ENCODE results near the gene TMEM161A.
"Not testable (repeated sequence)": the region's sequence is repeated elsewhere in the genome, so short reads cannot be mapped to it uniquely, and the experiment has no call there.

Gene TMEM161A

GRCh38 chr19:19137556-19138108 is 646 bp downstream of the TMEM161A start:
- DNase-seq (ENCODE audit: low read depth) = peak; percentile 7
- H3K4me3 ChIP-seq (ENCODE audit: control insufficient read depth, low read depth, low read length) = peak overlapping the region; percentile 93

GRCh38 chr19:19135713-19136112 is 2.6 kb downstream of the TMEM161A start:
- not testable (repeated sequence) for H3K4me3 ChIP-seq (ENCODE audit: control insufficient read depth, low read depth, low read length)

More at GRCh38 chr19:19137556-19138108, 646 bp downstream of the TMEM161A start:
- no peak for TF ChIP-seq CTCF (conservative IDR thresholded peaks at IDR 0.05; ENCODE audit: control insufficient read depth, insufficient read depth, low read depth, low read length)

GRCh38 chr19:19134687-19135158 is 3.6 kb downstream of the TMEM161A start:
- TF ChIP-seq CTCF (conservative IDR thresholded peaks at IDR 0.05; ENCODE audit: control insufficient read depth, insufficient read depth, low read depth, low read length) = no peak
- DNase-seq (ENCODE audit: low read depth) = no peak
- H3K4me3 ChIP-seq (ENCODE audit: control insufficient read depth, low read depth, low read length) = no peak overlapping the region

More at GRCh38 chr19:19135713-19136112, 2.6 kb downstream of the TMEM161A start:
- not testable (repeated sequence) for DNase-seq (ENCODE audit: low read depth)

- H3K4me3 ChIP-seq (ENCODE audit: control insufficient read depth, low read depth, low read length) = no peak overlapping the region
- TF ChIP-seq CTCF (conservative IDR thresholded peaks at IDR 0.05; ENCODE audit: control insufficient read depth, insufficient read depth, low read depth, low read length) = no peak
- DNase-seq (ENCODE audit: low read depth) = no peak
Measured at GRCh38 chr19:19133985-19134384, 4.3 kb downstream of the TMEM161A start.

GRCh38 chr19:19132912-19133311 is 5.4 kb downstream of the TMEM161A start:
- no peak overlapping the region for H3K4me3 ChIP-seq (ENCODE audit: control insufficient read depth, low read depth, low read length)
- DNase-seq (ENCODE audit: low read depth) = no peak
- TF ChIP-seq CTCF (conservative IDR thresholded peaks at IDR 0.05; ENCODE audit: control insufficient read depth, insufficient read depth, low read depth, low read length) = no peak

GRCh38 chr19:19131989-19132388 is 6.3 kb downstream of the TMEM161A start:
- DNase-seq (ENCODE audit: low read depth) = no peak
- TF ChIP-seq CTCF (conservative IDR thresholded peaks at IDR 0.05; ENCODE audit: control insufficient read depth, insufficient read depth, low read depth, low read length) = no peak
- no peak overlapping the region for H3K4me3 ChIP-seq (ENCODE audit: control insufficient read depth, low read depth, low read length)

- no peak for TF ChIP-seq CTCF (conservative IDR thresholded peaks at IDR 0.05; ENCODE audit: control insufficient read depth, insufficient read depth, low read depth, low read length)
- no peak overlapping the region for H3K4me3 ChIP-seq (ENCODE audit: control insufficient read depth, low read depth, low read length)
- no peak for DNase-seq (ENCODE audit: low read depth)
Measured at GRCh38 chr19:19126102-19126501, 12.2 kb downstream of the TMEM161A start.

Data from fibroblast of mammary gland (primary cell).